B cell (primary cell): ENCODE results near the gene CYP2F1.
"Not testable (repeated sequence)": the region's sequence is repeated elsewhere in the genome, so short reads cannot be mapped to it uniquely, and the experiment has no call there.

ENCODE experiments used
- EZH2 ChIP-seq: IDR thresholded peaks from 2 replicates; pipeline ENCODE4 v1.6.1; 2012; ENCODE audit warnings: borderline replicate concordance, low read depth, mild to moderate bottlenecking, moderate library complexity, low read length; ENCODE audit not compliant: insufficient read depth, poor library complexity, severe bottlenecking
- TF ChIP-seq, protein P1 (sequence below): fragments of 200-600 bp; IDR thresholded peaks from one replicate; pipeline ENCODE4 v1.8.0; 2022; ENCODE audit warnings: antibody characterized with exemption, mild to moderate bottlenecking

DNA sequence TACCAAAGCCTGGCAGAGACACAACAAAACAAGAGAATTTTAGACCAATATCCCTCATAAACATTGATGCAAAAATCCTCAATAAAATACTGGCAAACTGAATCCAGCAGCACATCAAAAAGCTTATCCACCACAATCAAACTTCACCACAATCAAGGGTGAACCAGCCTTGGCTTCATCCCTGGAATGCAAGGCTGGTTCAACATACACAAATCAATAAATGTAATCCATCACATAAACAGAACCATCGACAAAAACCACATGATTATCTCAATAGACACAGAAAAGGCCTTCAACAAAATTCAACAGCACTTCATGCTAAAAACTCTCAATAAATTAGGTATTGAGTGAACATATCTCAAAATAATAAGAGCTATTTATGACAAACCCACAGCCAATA is 12.0 kb upstream of the CYP2F1 start:
- TF ChIP-seq, protein P1, sequence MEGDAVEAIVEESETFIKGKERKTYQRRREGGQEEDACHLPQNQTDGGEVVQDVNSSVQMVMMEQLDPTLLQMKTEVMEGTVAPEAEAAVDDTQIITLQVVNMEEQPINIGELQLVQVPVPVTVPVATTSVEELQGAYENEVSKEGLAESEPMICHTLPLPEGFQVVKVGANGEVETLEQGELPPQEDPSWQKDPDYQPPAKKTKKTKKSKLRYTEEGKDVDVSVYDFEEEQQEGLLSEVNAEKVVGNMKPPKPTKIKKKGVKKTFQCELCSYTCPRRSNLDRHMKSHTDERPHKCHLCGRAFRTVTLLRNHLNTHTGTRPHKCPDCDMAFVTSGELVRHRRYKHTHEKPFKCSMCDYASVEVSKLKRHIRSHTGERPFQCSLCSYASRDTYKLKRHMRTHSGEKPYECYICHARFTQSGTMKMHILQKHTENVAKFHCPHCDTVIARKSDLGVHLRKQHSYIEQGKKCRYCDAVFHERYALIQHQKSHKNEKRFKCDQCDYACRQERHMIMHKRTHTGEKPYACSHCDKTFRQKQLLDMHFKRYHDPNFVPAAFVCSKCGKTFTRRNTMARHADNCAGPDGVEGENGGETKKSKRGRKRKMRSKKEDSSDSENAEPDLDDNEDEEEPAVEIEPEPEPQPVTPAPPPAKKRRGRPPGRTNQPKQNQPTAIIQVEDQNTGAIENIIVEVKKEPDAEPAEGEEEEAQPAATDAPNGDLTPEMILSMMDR = not testable (repeated sequence)
- not testable (repeated sequence) for TF ChIP-seq EZH2
